Naive B cell (primary cell): ENCODE results near the gene PUM2. TPM values are rescaled to one million over a fixed set of nuclear protein-coding genes. Genes with fewer than 3 reads are reported as not detected.

Experiments
- ATAC-seq, 2 donors: fragments of 150-1000 bp; cut with Tn5 transposase; 2 replicates each; pipeline ENCODE4 v1.10.0; 2021; ENCODE audit warnings: low read depth in 2 of 2, mild to moderate bottlenecking in 2 of 2, moderate library complexity in 2 of 2
- DNase-seq: peaks from one replicate; pipeline ENCODE4 v3.0.0; 2022
- H3K27ac Mint-ChIP-seq, 6 donors: one replicate each; pipeline ENCODE4 v1.8.0; 2020 to 2022; ENCODE audit warnings: mild to moderate bottlenecking in 6 of 6, mixed read lengths in 6 of 6, moderate library complexity in 5 of 6, inconsistent platforms in 2 of 6
- H3K27me3 Mint-ChIP-seq, 3 donors: one replicate each; pipeline ENCODE4 v1.8.0; 2021 to 2022; ENCODE audit warnings: mixed read lengths in 3 of 3, mild to moderate bottlenecking in 1 of 3
- H3K36me3 Mint-ChIP-seq, 2 donors: one replicate each; pipeline ENCODE4 v1.8.0; 2020 to 2022; ENCODE audit warnings: mixed read lengths in 2 of 2, inconsistent platforms in 1 of 2, mild to moderate bottlenecking in 1 of 2
- H3K4me1 Mint-ChIP-seq, 3 donors: one replicate each; pipeline ENCODE4 v1.8.0; 2020 to 2022; ENCODE audit warnings: mixed read lengths in 3 of 3, inconsistent platforms in 1 of 3, mild to moderate bottlenecking in 1 of 3, moderate library complexity in 1 of 3
- H3K4me3 Mint-ChIP-seq, 8 donors: one replicate each; pipeline ENCODE4 v1.8.0; 2020 to 2022; ENCODE audit warnings: mild to moderate bottlenecking in 8 of 8, mixed read lengths in 8 of 8, moderate library complexity in 8 of 8, inconsistent platforms in 2 of 8
- H3K9me3 Mint-ChIP-seq, 7 donors: one replicate each; pipeline ENCODE4 v1.8.0; 2020 to 2022; ENCODE audit warnings: mixed read lengths in 7 of 7, mild to moderate bottlenecking in 5 of 7, inconsistent platforms in 2 of 7, moderate library complexity in 1 of 7
- polyA plus RNA-seq, 6 donors: library from polyadenylated mRNA; unstranded; fragments of 300-500 nt; fragmentation: Illumina TruSeq; gene quantifications; one replicate each; pipeline ENCODE4 v1.2.3, GENCODE V29; 2021; ENCODE audit warnings: low read depth in 6 of 6

Gene PUM2
- polyA plus RNA-seq, 6 donors from 2014 or later, result 11.5 to 18.5 (median 16.2) TPM

- no peak for ATAC-seq
- Mint-ChIP-seq H3K4me3 (no peak overlapping the region), H3K27ac (peak overlapping the region in 1 of 6 donors; percentile 49), H3K4me1 (peaks cover 0 to 9% (median 4%) of the 10 kb centered on the region in 3 donors), H3K36me3 (no peaks in the 10 kb centered on the region), H3K27me3 (peaks cover 22 to 37% (median 29%) of the 10 kb centered on the region in 3 donors), H3K9me3 (no peaks in the 10 kb centered on the region)
- DNase-seq, result no peak
Observed at GRCh38 chr2:20218331-20219320, 132.0 kb downstream of the PUM2 start.

- DNase-seq (no peak), ATAC-seq (no peak)
- H3K27ac Mint-ChIP-seq, result no peak overlapping the region
- H3K4me3 Mint-ChIP-seq, result no peak overlapping the region
- H3K9me3 Mint-ChIP-seq, result no peaks in the 10 kb centered on the region
- peaks cover 21 to 30% (median 22%) of the 10 kb centered on the region in 3 donors for H3K27me3 Mint-ChIP-seq
- no peaks in the 10 kb centered on the region for H3K36me3 Mint-ChIP-seq
- peaks cover 0 to 4% (median 1%) of the 10 kb centered on the region in 3 donors for H3K4me1 Mint-ChIP-seq
Observed at GRCh38 chr2:20217041-20217970, 133.3 kb downstream of the PUM2 start.

- H3K27me3 Mint-ChIP-seq, result peaks cover 13 to 21% (median 18%) of the 10 kb centered on the region in 3 donors
- ATAC-seq, result no peak
- no peak overlapping the region for H3K27ac Mint-ChIP-seq
- peak overlapping the region in 1 of 8 donors; percentile 61 for H3K4me3 Mint-ChIP-seq
- no peaks in the 10 kb centered on the region for H3K9me3 Mint-ChIP-seq
- no peaks in the 10 kb centered on the region for H3K36me3 Mint-ChIP-seq
- DNase-seq, result no peak
- H3K4me1 Mint-ChIP-seq, result peaks cover 0 to 4% (median 0%) of the 10 kb centered on the region in 3 donors
Observed at GRCh38 chr2:20216130-20217025, 134.3 kb downstream of the PUM2 start.

GRCh38 chr2:20215183-20216040, 135.2 kb downstream of the PUM2 start:
- DNase-seq (no peak), ATAC-seq (no peak)
- Mint-ChIP-seq H3K27me3 (peaks cover 9 to 14% (median 12%) of the 10 kb centered on the region in 3 donors), H3K9me3 (no peaks in the 10 kb centered on the region), H3K4me3 (no peak overlapping the region), H3K4me1 (peaks cover 0 to 4% (median 0%) of the 10 kb centered on the region in 3 donors), H3K36me3 (no peaks in the 10 kb centered on the region), H3K27ac (no peak overlapping the region)

- Mint-ChIP-seq H3K4me3 (no peak overlapping the region), H3K27ac (peak overlapping the region in 1 of 6 donors; percentile 49), H3K4me1 (peaks cover 0 to 4% (median 0%) of the 10 kb centered on the region in 3 donors), H3K9me3 (no peaks in the 10 kb centered on the region), H3K36me3 (no peaks in the 10 kb centered on the region), H3K27me3 (peaks cover 5 to 14% (median 6%) of the 10 kb centered on the region in 3 donors)
- no peak for DNase-seq
- no peak for ATAC-seq
Observed at GRCh38 chr2:20214566-20215182, 136.0 kb downstream of the PUM2 start.

GRCh38 chr2:20213651-20214565, 136.7 kb downstream of the PUM2 start:
- Mint-ChIP-seq H3K4me1 (peaks cover 0 to 4% (median 0%) of the 10 kb centered on the region in 3 donors), H3K4me3 (no peak overlapping the region), H3K27me3 (peaks cover 5 to 8% (median 6%) of the 10 kb centered on the region in 3 donors), H3K27ac (peak overlapping the region in 1 of 6 donors; percentile 16), H3K36me3 (no peaks in the 10 kb centered on the region), H3K9me3 (no peaks in the 10 kb centered on the region)
- DNase-seq (no peak), ATAC-seq (no peak)

GRCh38 chr2:20212871-20213503, 137.7 kb downstream of the PUM2 start:
- no peaks in the 10 kb centered on the region for H3K4me1 Mint-ChIP-seq
- H3K36me3 Mint-ChIP-seq, result no peaks in the 10 kb centered on the region
- no peak for ATAC-seq
- H3K4me3 Mint-ChIP-seq, result no peak overlapping the region
- no peaks in the 10 kb centered on the region for H3K27me3 Mint-ChIP-seq
- H3K9me3 Mint-ChIP-seq, result no peaks in the 10 kb centered on the region
- no peak overlapping the region for H3K27ac Mint-ChIP-seq
- no peak for DNase-seq

- peaks cover 0 to 4% (median 4%) of the 10 kb centered on the region in 3 donors for H3K4me1 Mint-ChIP-seq
- H3K36me3 Mint-ChIP-seq, result no peaks in the 10 kb centered on the region
- H3K27me3 Mint-ChIP-seq, result no peaks in the 10 kb centered on the region
- ATAC-seq (no peak), DNase-seq (no peak)
- no peak overlapping the region for H3K4me3 Mint-ChIP-seq
- H3K27ac Mint-ChIP-seq, result no peak overlapping the region
- no peaks in the 10 kb centered on the region for H3K9me3 Mint-ChIP-seq
Observed at GRCh38 chr2:20212459-20212870, 138.2 kb downstream of the PUM2 start.

GRCh38 chr2:20211860-20212458, 138.7 kb downstream of the PUM2 start:
- Mint-ChIP-seq H3K9me3 (no peaks in the 10 kb centered on the region), H3K4me1 (peaks cover under 1 to 8% (median 4%) of the 10 kb centered on the region in 3 donors), H3K27ac (no peak overlapping the region), H3K36me3 (no peaks in the 10 kb centered on the region), H3K27me3 (no peaks in the 10 kb centered on the region), H3K4me3 (no peak overlapping the region)
- DNase-seq, result no peak
- no peak for ATAC-seq

GRCh38 chr2:20211420-20211819, 139.2 kb downstream of the PUM2 start:
- Mint-ChIP-seq H3K27me3 (no peaks in the 10 kb centered on the region), H3K4me1 (peaks cover 6 to 10% (median 7%) of the 10 kb centered on the region in 3 donors)

More at GRCh38 chr2:20211420-20211819, 139.2 kb downstream of the PUM2 start:
- Mint-ChIP-seq H3K4me3 (no peak overlapping the region), H3K27ac (no peak overlapping the region), H3K36me3 (no peaks in the 10 kb centered on the region), H3K9me3 (no peaks in the 10 kb centered on the region)
- ATAC-seq, result no peak
- DNase-seq, result no peak
